GM12865 (cell line): Measurements from ENCODE around the gene SULF2.

Experiments
- DNase-seq: peaks from one replicate; pipeline ENCODE4 v3.0.0; 2010; ENCODE audit warnings: low read depth
- H3K4me3 ChIP-seq: 2 replicates; pipeline ENCODE4 v1.5.1; 2011; ENCODE audit warnings: mild to moderate bottlenecking, low read depth, low read length, control low read depth
- TF ChIP-seq, protein P1 (sequence below): IDR thresholded peaks from 2 replicates; pipeline ENCODE4 v1.5.1; 2011; ENCODE audit warnings: low read length, control low read depth, low read depth, inconsistent platforms; ENCODE audit not compliant: insufficient read depth; ENCODE audit errors: missing control alignments

SULF2 gene

DNA sequence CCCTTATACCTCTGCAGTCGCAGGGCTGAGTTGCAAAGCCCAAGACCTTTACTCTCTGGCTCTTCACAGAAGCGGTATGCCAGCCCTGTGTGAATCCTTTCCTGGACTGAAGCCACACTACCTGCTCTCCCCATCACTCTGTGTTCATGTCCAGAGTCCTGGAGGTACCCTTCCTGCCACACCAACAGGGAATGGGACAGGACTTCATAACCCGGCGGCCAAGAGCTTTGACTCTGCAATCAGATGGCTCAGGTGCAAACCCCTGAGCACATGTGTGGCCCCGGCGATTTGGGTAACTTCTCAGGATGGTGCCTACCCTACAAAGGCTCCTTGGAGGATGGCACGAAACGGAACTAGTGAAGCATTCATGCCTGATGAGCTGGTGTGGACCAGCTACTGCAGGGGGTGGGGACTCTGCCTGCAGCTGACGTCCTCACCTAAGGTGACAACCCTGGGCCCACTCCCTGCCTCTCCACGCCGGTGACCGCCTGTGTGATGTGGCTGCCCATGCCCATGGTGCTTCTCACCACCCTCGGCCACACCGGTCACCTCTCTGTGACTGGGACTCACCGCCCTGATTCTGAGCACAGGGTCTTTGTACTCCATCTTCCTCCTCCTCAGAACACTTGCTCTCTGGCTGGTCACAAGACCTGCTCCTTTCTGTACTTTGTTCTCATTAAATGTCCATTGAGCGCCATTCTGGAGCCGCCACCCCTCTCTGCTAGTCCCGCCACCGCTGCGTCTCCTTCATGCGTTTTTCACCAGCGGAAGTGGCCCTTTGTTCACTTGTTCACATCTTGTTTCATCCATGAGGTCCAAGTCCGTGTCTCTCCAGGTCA, 116.7 kb downstream of the SULF2 start:
- no peak overlapping the region for H3K4me3 ChIP-seq
- peak; percentile 26 for DNase-seq
- TF ChIP-seq, protein P1, sequence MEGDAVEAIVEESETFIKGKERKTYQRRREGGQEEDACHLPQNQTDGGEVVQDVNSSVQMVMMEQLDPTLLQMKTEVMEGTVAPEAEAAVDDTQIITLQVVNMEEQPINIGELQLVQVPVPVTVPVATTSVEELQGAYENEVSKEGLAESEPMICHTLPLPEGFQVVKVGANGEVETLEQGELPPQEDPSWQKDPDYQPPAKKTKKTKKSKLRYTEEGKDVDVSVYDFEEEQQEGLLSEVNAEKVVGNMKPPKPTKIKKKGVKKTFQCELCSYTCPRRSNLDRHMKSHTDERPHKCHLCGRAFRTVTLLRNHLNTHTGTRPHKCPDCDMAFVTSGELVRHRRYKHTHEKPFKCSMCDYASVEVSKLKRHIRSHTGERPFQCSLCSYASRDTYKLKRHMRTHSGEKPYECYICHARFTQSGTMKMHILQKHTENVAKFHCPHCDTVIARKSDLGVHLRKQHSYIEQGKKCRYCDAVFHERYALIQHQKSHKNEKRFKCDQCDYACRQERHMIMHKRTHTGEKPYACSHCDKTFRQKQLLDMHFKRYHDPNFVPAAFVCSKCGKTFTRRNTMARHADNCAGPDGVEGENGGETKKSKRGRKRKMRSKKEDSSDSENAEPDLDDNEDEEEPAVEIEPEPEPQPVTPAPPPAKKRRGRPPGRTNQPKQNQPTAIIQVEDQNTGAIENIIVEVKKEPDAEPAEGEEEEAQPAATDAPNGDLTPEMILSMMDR = no peak

DNA sequence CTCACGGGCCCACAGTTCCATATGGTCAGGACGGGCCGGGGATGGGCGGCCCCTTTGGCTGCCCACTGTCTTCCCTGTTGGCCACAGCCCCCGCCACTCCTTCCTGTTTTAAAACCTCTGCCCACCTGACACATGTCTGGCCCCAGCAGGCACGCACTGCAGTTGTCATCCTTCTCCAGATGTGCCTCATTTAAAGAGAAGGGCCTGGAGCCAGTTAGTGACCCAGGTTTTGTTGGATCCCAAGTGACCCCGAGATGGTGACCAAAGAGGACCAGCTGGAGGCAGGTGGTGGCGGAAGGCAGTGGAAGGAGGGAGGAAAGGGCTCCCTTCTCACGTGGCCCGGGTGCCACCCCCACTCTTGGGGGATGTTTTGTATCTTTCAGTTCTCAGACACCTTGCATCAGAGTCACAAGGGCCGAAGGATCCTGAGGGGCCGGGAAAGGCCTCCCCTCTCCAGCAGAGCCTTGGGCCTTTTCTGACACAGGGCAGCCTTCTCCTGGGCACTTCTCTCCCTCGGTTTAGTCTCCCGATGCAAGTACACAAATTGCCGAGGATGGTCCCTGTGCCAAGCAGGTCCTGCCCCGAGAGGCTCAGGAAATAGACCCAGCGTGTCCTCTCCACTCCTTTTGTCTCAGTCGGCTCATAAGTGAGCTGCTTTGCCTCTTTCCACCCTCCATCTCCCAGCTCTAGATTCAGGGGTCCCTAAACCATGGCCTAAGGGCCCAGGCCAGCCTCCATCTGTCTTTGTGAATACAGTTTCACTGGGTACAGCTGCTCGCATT, 117.6 kb downstream of the SULF2 start:
- DNase-seq = peak; percentile 17
- H3K4me3 ChIP-seq = no peak overlapping the region
- TF ChIP-seq, protein P1 = no peak

DNA sequence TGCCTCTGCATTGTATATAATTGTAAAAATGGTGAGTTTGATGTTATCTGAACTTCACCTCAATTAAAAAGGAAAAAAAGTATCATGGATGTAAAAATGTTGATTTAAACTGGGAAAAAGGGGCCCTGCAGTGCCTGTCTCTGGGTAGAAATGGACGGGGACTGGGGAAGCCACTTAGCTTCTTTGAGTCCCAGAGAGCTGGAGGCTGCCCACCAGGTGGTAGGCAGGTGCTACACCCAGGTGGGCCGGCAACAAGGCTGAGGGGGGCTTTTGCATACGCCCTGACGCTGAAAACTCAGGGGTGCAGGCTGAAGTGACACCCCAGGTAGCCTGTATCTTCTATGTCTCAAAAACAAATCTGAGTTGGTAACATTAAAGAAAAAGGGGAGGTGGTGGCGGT, 118.2 kb downstream of the SULF2 start:
- TF ChIP-seq, protein P1 = no peak
- DNase-seq = no peak

DNA sequence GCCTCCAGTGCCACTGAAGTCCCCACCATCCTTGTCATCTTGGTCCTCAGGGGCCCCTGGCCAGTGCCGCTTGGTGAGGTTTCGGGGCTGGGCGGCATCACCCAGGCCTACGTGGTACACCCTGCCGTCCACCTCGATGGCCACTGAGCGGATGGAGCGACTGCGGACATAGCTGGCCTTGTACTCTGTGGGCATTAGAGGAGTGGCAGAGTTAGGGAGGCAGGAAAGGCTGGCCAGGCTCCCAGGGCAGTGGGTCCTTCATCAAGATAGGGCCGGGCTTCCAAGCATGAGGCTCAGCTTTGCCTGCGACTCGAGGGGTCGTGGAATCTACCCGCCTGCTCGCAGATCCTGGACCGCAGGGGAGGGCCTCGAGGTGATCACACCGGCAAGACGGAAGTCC, 119.0 kb downstream of the SULF2 start:
- DNase-seq = no peak
- no peak overlapping the region for H3K4me3 ChIP-seq
- TF ChIP-seq, protein P1 = no peak

More for the DNA sequence above, 118.2 kb downstream of the SULF2 start:
- H3K4me3 ChIP-seq = no peak overlapping the region

DNA sequence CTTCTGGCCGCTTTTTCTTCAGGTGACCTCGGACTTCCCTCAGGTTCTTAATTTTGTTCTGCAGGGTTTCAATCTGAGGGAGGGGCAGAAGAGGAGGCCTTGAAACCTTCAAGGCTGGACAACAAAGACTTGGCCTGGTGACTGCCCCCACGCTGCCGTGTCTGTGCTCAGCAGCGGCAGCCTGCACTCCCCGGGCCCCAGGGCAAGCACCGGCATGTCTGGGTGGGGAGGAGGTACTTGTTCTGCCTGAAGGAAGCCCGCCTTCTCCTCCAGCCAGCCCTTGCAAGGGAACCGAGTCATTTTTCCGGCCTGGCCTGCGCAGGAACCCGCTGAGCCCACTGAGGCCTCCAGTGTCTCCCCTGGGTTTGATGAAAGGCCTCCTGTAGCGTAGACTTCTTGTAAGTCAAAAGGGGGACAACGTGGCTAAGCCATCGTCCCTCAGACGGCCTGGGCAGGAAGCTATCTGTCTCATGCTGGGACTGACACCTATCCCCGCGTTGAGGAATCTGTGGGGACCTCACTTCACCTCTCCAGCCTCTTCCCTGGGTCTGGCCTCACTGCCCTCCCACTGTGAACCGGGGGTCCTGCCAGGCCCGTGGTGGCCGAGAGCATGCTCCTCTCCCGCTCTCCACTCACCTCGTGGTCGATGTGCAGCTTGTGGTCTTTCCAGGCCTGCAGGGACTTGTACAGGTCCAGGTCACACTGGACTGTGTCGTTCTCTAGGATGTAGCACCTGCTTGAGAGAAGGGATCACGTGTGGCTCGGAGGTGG, 119.9 kb downstream of the SULF2 start:
- no peak overlapping the region for H3K4me3 ChIP-seq
- no peak for DNase-seq
- TF ChIP-seq, protein P1 = no peak

DNA sequence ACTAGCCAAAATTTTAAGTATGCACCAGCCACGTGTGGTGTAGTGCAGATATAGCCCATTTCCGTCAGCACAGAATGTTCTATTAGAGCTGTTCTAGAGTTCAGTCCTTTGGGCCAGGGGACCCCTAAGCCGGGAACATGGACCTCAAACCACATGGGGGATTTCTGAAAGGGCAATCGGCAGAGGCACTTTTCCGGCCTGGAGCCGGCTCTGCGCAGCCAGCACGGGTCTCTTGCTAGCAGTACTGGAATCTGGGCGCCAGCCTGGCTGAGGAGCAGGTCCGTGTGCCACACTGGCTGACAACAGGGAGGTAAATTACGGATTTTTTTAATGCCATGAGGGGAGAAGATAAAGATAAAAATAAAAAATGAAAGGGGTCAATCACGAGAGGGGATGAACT, 120.5 kb downstream of the SULF2 start:
- TF ChIP-seq, protein P1 = no peak
- no peak overlapping the region for H3K4me3 ChIP-seq
- DNase-seq = no peak
